HG03066 (cell line): ENCODE measurements around the gene PLA2G4E.

Experiments
- ATAC-seq: cut with Tn5 transposase; IDR thresholded peaks from one replicate; pipeline ENCODE4 v1.9.1; 2021; ENCODE audit warnings: low read depth; ENCODE audit not compliant: unreplicated experiment

The PLA2G4E gene

DNA sequence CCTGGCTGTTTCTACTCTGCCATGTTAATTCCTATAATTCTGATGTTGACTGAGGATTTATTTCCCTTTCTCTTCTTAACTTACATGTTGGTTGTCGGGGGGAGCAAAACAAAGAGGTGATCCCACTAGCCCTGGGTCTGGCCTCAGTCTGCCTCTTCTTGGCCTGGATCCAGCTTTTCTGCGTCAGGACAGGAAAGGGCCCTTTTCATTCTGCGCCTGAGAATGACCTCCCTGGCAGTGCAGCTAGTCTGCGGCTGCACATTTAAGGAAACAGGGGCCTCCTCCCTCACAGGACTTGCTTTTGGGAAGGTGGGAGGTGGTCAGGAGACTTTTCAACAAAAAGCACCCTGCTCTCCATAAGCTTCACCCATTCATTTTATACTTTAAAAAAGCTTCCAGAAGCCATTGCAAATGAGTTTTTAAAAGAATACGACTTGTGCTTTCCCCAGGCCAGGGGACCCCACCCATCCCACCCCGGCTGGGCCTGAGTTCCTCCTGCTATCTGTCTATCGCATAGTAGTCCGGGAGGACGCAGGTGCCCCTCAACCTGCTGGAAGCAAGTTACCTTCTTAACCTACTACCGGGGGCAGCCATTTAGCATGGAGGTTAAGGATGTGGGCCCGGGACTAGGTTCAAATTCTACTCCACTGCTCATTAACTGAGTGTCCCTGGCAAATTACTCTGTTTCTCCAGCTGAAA is 27.2 kb downstream of the PLA2G4E start:
- no peak for ATAC-seq

DNA sequence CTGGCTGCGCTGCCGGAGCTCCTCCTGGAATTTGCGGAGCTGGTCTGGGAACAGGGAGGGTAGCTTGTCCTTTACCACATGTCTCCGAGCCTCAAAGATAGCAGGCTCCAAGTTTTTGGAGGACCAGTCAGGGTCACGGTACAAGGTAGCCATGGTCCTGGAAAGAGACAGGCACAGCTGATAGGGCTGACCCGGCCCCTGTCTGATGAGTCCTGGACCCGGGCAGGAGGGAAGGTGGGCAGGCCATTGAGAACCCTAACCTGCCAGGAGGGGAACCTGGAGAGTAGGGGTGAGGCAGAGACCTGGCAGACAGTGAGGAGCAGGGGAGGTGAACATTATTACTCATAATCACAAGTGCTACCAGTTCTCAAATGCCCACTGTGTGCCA is 28.0 kb downstream of the PLA2G4E start:
- no peak for ATAC-seq

DNA sequence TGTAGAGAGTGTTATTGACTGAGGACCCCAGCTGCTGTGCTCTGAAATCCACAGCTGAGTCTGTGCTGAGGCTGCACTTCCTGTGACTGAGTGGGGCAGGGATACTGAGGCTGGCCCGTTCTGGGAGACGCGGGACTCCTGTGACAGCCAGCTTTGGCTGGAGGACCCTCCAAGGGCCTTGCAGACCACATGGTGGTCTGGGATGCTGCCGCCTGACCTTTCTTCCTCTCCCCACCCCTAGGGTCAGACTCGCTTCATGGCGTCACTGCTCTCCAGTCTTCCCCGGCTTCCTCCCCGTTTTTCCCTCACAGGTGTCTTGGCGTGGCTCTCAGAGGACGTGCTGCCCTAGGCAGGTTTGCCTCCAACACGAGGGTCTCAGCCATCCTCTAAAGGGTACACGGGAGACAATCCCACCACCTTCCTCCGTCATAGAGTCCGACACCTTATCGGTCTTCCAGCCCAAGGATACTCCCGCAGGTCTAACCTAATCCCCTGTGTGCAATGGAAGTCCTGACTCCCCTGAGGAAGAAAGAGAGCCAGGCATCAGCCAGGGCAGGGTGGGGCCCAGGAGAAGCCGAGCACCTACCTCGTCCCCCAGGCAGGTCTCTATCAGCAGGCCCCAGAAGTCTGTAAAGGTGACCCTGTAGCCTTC is 28.6 kb downstream of the PLA2G4E start:
- no peak for ATAC-seq

DNA sequence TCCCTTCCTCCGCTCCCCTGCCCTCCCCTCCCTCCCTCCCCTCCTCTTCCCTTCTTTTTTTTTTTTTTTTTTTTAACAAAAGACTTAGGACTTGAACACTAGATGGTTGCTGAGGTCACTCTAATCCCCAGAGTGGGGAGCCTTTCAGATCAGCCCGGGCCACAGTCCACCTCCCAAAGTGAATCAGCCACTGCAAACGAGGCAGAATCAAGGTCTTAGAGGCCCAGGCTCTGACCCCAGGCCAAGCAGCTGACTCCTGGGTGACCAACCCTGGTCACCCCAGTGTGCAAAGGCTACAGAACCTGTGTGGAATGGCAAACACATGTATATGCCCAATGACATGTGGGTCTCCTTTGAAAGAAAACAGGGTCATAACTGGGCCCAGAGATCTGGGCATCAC is 30.2 kb downstream of the PLA2G4E start:
- no peak for ATAC-seq

DNA sequence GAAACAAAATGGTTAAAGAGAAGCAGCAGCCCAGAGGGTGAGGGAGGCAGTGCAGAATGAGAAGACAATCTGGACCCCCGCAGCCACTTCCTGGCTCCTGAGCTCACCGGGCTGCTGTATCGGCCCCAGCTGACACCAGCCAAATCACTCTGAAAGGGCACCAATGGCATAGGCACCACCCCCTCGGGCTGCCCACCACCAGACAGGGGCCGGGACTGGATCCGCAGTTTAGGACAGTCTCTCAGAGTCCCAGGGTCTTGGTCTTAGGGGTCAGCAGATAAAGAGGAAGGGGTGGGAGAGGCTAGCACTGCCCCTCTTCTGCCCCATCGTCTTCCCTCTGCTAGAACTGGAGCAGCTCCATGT is 30.6 kb downstream of the PLA2G4E start:
- ATAC-seq = no peak

DNA sequence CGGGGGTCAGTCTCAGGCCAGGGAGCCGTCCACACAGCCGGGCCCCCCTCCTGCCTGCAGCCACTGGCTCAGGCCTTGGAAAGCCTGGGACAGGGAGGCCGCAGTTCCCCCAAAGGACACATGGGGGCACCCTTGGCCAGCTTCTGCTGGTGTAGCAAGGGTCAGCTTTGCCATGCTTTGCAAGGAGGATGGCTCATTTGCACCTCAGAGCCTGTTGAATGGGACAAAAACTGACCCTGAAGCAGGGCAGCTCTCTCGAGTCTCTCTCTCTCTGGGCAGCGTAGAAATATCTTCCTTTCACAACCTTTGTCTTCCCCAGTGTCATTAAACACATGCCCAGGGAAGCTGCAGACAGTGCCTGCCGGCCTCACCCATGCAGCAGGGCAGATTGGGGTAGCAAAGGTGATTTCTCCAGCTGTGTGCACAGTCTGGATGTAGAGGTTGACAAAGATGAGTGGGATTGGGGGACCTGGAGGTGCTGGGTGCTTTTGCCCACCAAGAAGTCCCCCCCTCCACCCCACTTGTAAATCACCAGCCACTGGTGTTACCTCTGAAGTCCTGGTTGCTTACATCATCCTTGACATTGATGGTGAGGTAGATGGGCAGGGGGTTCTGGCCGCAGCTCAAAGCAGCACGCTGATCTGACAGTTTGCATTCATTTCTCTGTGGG is 31.1 kb downstream of the PLA2G4E start:
- no peak for ATAC-seq

DNA sequence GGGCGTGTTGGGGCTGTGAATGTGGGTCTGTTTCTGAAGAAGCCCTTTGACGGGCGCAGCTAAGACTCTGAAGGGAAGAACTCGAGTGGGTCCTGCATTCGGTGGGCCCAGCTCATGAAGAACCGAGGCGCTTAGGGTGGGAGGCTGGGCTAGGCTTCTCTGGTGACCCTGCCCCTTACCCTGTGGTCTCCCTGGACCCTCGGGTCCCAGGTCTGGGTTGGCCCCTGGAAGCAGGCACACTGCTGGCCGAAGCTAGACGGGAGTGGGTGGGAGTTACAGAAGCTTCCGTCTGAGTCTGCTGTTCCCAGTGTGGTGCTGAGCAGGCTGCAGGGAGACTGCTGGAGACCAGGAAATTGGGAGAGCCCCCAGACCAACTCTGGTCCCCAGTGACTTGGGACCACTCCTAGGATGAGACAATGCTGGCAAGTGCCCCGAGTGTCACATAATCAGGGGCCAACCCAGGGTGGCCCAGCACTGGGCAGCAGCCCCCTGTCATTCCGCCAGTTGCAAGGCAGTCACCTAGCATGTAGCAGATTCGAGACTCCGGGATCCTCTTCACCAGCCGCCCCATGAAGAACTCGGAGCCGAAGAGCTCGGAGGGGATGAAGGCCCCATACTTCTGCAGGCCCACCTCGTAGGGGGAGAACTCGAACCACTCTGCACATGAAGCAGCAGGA is 31.8 kb downstream of the PLA2G4E start:
- ATAC-seq = no peak

DNA sequence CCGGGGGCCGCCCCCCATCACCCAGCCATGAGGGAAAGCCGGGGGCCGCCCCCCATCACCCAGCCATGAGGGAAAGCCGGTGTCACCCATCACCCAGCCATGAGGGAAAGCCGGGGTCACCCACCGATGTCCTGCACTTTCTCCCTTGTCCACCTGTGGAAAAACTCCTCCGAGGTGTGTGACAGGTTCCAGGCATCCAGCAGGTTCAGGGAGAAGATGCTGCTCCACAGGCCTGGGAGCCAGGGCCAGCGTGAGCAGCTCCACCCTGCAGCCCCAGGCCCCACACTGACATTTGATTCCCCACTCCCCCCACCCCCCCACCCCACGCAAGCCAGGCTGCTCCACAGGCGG is 32.9 kb downstream of the PLA2G4E start:
- no peak for ATAC-seq

DNA sequence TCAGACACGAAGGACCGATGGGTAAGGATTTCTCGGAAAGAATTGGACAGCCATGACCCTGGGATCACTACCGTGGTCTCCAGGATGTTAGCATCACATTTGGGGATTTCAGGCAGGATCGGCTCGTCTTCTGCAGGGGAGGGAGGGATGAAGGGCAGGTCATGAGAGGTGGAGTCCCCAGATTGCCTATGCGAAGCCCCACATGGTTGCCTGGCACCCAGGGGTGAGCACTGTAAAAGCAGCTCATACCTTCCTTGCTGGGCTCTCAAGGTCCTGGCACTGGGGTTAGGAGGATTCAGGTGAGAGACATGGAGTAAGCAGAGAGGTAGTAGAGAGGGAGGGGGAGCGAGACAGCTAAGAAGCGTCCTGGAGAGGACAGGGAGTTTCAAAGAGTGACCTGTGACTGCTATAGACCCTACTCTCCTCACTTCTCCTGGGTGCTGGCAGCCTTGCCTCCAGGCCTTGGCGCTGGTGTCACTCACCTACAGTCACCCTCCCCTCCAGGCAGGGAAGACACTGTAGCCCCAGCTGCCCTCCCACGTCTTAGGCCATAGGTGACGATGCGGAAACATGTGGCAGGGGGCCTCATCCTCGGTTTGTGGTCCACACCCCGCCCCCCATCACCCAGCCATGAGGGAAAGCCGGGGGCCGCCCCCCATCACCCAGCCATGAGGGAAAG is 33.5 kb downstream of the PLA2G4E start:
- no peak for ATAC-seq

DNA sequence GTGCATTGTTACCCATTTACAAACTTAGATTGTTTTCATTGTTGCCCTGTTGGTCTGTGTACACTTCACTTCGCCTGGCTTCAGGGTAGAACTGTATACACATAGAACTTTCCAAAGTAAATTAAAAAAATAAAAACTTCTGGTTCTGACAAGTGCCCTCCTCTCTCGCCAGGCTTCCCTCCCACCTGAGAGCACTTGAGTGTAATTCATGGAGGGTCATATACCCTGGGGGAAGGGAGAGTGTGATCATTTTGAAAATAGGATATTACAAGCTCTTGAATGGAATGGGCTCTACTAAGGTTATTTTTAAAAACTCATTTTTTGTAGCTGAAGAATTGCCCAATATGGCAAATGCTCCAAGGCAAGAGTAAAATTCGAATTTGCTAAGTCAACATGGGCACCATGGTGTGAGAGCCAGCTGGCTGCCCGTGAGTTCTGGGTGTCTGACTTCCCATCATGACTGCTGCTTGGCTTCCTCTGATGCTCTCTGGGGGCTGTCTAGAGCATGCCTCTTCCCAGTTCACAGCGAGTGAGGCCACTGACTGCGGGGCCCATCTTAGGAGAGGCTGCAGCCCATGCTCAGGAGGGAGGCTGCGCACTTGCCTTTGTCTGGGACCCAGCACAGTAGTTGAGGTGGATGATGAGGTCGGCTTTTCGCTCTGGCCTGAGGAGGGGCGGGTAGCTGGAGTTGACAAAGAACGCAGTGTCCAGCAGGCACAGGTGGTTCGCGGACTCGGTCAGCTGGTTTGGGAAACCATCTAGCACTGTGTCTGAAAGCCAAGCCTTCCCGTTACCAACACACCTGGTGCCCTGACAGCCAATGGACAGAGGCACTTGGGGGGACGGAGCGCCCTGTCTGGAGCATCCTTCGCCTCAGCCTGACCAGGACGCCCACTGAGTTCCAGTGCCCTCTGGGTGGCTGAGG is 35.3 kb downstream of the PLA2G4E start:
- ATAC-seq = no peak

DNA sequence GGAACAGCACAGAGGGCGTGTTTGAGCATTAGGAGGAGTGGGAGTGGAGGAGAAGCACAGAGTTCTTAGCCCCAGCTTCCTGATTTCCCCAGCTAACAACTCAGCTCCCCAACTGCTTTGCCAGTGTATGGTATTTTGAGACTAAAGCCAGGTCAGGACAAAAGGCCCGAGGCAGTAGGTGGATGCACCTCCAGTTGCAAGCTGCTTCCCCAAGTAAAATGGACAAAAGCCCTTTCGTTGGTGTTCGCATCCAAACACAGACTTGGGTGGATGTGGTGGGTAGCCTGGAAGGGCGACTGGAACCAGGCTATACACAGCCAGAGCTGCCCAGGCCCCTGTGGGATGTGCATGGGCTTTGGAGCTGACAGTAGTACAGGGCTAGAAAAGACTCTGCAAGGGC is 36.2 kb downstream of the PLA2G4E start:
- no peak for ATAC-seq

DNA sequence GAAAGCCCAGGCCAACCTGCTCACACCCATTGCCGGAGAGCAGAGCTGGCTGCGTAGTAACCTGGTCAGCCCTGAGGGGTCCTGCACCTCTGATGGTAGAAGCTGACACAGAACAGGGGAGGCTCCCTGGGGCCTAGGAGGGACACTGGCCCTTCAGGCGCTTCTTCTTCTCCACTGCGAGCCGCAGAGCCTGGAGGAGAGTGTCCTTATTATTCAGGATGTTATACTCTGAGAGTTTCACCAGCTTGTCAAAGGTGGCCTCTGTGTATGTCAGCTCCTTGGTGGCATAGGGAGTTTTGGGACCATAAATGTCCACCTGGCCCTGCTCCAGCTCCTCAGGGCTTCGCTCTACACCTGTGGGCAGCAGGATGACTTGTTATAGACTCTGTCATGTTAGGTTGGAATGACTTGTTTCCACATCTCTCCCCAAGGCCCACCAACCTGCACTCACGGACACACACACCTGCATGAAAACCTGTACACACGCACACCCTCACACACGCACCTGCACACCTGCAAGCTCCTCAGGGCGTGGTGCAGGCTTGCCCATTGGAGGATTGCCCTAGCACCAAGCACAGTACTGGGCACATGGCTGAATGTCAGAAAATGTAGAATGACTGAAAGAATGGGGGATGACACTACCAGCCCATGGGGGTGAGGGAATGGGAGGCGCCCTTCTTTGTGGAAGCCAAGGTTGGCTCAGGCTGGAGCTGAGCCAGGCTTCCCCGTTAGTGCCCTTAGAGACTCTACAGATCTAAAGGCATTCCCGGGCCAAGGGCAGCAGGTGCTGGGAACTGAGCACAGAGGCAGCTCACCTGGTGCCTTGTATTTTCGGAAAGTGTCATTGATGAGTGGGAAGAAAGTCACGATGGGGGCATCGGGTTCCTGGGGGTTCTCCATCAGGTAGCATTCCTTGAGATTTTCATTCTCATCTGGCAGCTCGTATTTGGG is 36.9 kb downstream of the PLA2G4E start:
- no peak for ATAC-seq

DNA sequence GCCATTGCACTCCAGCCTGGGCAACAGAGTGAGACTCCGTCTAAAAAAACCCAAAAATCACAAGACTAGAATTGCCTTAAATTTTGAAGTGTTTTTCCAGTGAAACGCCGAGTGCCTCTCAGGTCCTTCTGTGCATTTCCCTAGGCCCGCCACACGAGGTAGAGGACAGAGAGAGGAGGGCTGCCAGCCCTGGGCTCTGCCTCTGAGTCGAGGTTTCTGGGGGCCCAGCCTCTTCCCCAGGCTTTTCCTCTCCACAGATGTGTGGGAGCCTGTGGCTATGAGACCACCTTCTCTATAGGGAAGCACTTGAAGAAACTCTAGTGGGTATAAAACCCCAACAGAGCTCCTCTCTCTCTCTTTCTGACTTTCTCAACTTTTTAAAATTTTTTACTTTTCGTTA is 37.6 kb downstream of the PLA2G4E start:
- ATAC-seq = no peak

DNA sequence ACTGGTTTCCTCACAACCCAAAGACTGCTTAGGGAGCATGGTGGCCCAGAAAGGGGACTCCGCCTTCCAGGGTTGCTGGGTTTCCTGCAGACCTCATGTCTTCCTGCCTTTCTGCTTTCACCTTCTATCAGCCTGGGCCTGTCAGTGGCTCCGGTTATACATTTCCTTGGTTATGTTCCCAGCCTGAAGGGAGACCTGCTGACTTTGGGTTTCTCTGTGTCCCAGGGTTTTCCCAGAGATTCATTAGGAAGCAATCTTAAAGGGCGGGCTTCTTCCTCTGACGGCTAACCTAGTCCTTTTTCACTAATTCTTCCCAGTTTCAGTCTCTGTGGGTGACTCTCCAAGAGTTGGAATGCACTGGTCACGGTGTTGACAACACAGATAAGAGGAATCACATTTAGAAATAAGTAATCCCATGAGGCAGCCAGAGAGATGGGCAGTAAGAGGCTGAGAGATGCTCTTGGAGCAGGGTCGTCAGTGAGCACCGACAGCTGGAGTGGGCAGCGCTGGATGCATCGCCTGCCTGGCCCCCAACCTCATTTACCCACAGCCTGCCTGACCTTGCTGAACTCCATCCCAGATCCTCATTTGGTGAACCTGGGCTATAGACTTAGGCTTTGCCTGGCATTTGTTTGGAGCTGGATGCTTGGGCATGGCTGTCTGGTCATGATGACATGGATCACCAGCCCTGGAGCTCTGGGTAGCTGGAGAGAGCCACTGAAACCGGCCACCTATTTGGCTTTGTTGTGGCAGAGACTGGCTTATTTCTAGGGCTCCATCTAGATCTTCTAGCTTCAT is 38.5 kb downstream of the PLA2G4E start:
- no peak for ATAC-seq

DNA sequence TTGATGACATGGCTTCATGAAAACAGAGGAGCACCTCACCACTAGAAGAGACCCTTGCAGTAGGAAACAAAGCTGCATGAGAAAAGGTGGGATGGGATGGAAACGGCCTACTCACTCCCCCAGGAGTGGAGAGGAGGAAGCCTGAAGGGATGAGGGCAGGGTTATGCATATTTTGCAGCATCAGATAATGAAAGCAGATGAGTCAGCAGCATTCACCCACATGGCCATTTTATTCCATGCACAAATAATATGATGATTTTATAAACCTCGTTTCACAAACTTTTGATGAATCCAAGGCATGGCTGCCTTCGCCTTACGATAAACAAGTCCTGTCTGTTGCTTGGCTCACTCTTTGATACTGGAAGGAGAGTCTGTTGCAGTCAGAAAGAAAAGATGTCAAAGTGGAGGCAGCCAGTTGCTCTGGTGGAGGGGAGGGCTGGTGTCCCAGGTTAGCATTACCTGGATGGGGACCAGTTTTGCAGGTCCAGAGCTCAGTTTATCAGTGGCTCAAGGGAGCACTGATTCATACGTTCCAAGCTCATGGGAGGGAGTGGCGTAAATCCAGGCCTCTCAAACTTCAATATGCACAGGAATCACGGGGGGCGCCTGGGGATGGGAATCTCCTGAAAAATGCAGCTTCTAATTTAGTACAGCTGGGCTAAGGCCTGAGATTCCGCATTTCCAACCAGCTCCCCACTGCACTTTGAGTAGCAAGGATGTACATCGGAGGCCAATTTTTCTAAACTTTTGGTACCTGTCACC is 39.3 kb downstream of the PLA2G4E start:
- ATAC-seq = no peak

DNA sequence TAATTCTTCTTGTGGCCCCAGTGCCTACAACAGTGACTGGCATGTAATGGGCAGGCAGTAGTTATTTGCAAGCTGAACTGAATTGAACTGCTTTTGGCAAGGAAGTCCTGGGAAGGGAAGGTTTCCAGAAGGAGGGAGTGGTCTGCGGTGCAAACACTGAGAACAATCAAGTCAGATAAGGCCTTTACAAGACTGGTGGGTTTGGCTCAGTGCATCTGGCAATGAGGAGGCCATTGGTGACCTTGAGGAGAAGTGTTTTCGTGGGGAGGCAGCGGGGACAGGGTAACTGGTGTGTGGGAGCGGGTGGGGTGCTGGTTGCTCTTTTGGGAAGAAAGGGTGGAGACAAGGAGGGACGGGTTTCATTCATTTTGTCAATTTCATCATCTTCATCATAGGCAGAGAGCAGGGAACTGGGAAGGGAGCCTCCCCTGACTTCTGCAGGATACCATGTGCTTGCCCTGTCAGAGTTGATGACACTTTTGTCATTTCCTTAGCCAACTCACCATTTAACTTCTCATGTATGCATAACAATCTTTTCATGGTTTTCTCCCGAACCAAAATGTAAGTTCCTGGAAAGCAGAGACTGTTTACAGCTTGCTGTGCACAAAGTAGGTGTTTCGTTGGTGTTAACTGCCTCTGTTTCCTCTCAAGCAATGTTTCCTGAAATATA is 40.1 kb downstream of the PLA2G4E start:
- ATAC-seq = no peak
